ENCODE results near the gene AP3B1.

DNA sequence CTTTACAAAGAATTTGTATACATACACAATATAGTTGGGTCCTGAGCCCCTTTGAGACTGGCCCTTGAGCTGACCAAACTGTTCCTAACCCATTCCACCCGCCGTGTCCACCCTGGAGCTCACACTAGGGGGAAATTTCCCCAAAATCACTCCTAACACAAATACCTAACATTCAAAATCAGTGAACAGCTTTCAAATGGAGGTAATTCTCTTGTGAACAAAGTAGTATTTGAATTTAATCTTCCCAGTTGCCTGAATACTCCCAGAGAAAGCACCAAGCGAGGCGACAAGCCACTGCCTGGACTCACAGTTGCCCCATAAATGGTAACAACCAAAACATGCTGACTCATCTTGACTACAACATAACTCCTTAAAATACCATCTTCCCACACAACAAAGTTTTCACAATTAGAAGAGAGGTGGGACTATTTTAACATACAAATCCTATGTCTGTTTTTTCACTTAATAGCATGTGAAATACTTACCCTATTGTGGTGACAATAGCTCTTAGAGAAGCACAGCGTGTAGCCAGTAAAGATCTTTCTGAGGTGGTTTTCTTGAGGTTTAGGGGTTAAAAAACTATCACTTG, 34.2 kb upstream of the AP3B1 start:
- TF ChIP-seq, protein P1, sequence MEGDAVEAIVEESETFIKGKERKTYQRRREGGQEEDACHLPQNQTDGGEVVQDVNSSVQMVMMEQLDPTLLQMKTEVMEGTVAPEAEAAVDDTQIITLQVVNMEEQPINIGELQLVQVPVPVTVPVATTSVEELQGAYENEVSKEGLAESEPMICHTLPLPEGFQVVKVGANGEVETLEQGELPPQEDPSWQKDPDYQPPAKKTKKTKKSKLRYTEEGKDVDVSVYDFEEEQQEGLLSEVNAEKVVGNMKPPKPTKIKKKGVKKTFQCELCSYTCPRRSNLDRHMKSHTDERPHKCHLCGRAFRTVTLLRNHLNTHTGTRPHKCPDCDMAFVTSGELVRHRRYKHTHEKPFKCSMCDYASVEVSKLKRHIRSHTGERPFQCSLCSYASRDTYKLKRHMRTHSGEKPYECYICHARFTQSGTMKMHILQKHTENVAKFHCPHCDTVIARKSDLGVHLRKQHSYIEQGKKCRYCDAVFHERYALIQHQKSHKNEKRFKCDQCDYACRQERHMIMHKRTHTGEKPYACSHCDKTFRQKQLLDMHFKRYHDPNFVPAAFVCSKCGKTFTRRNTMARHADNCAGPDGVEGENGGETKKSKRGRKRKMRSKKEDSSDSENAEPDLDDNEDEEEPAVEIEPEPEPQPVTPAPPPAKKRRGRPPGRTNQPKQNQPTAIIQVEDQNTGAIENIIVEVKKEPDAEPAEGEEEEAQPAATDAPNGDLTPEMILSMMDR (IDR thresholded peaks at IDR 0.05): no peak
- TF ChIP-seq POLR2A (IDR thresholded peaks at IDR 0.05): no peak
- TF ChIP-seq POLR2AphosphoS5 (IDR thresholded peaks at IDR 0.05; ENCODE audit: insufficient read depth in 1 of 2, low read depth in 1 of 2): no peak
